Activated gamma-delta T cell treated with Interleukin-2 at 50 U/mL for 16 hours (primary cell): Measurements from ENCODE around the gene VPS13D.

Experiments used
- DNase-seq: peaks from one replicate; pipeline ENCODE4 v3.0.0-alpha.2; 2020

The VPS13D gene

GRCh38 chr1:12244078-12244477 lies 14.2 kb downstream of the VPS13D start:
- no peak for DNase-seq

DNA sequence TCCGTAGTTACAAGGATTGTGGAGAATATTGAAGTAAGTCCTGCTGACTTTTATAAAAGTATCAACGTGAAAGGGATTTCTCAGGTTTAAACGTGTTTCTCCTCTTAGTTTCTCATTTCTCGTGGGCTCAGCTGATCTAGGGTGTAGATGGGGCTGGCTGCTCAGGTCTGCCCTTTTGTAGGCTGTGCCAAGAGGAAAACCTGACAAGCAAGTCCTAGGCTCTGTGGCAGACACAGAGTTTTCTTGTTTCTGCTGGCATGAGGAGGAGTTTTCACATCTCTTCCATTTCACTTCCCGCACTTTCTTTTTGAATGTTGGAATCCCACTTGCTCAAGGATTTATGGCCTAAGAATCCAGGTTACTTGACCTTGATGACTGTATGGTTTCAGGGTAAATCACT lies 14.8 kb downstream of the VPS13D start:
- DNase-seq = no peak

DNA sequence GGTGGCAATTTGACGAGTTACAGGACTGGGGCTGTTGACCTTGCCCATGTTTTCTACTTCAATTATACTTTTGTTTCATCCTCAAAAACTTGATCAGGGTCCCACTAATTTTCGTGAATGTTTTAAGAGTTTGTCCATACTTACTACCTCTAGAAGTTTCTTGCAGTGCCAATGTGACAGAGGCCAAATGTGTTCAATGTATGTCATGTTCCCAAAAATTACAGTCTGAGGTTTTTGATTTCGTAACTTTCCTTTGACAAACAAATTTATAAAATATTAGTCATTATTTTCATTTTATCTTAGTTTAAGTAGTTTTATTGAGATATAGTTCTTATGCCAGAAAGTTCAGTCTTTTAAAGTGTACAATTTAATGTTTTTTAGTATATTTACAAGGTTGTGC lies 15.3 kb downstream of the VPS13D start:
- DNase-seq = no peak

GRCh38 chr1:12245733-12246132 lies 15.9 kb downstream of the VPS13D start:
- DNase-seq = no peak

- DNase-seq = no peak
These were observed 16.8 kb downstream of the VPS13D start for GRCh38 chr1:12246584-12246983.

GRCh38 chr1:12249181-12249580 lies 19.4 kb downstream of the VPS13D start:
- no peak for DNase-seq

GRCh38 chr1:12249748-12250147 lies 19.9 kb downstream of the VPS13D start:
- DNase-seq = no peak

DNA sequence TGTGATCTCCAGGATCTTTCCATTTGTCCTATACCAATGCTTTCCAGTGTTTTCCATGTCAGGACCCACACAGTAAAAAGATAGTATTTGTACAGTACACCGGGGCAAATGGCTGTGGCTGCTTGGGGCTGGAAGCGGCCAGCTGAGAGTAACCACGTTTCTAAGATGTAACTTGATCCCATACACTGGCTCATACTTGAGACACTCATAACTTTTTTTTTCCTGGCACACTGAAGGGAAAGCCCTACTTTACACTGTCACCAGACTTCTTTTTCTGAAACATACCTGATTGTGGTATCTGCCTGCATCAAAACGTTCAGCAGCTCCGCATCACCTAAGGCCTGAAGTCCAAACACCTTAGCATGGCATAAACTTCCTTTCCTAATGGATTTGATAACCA lies 21.6 kb downstream of the VPS13D start:
- DNase-seq = no peak

GRCh38 chr1:12255913-12256312 lies 26.1 kb downstream of the VPS13D start:
- no peak for DNase-seq

DNA sequence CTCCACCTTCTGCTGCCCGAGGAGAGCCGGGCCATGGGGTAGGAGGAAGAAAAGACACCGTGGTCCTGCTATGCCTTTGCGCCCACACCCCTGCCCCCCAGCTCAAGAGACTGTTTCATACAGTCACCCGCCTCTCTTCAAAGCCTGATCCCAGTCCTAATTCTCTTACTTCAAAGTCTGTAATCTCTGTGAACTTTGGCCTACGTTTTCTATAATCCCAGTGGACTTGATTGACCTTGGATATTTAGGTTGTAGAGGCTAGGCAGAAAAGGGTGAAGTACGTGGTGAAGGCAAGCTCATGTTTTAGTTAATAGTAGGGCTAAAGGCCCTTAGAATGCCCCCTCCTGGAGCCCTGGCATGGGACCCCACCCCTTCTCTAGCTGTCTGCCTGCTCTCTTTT lies 28.4 kb downstream of the VPS13D start:
- no peak for DNase-seq

DNA sequence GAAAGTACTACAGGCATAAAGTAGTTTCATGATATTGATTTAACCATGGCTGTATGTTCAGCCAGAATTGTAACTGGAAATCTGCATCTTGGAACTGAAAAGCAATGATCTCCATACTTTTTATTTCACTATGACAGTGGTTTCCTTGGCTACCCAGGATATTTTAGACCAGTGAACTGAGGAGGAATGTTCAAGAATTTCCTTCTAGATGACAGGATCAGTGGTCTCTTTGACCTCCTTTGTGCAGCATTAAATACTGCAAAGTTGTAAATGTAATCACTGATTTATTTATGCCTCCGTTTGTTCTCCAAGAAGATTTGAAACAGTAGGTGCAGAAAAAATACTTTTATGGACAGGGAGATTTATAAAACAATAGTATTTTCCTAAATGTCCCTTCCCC lies 39.5 kb downstream of the VPS13D start:
- DNase-seq = no peak

GRCh38 chr1:12271033-12271432 lies 41.2 kb downstream of the VPS13D start:
- no peak for DNase-seq

GRCh38 chr1:12272770-12273169 lies 42.9 kb downstream of the VPS13D start:
- no peak for DNase-seq

GRCh38 chr1:12275370-12275769 lies 45.5 kb downstream of the VPS13D start:
- DNase-seq = peak; percentile 26

GRCh38 chr1:12276225-12276624 lies 46.4 kb downstream of the VPS13D start:
- DNase-seq = peak; percentile 4

- DNase-seq = no peak
These were observed 49.2 kb downstream of the VPS13D start for GRCh38 chr1:12279003-12279402.

DNA sequence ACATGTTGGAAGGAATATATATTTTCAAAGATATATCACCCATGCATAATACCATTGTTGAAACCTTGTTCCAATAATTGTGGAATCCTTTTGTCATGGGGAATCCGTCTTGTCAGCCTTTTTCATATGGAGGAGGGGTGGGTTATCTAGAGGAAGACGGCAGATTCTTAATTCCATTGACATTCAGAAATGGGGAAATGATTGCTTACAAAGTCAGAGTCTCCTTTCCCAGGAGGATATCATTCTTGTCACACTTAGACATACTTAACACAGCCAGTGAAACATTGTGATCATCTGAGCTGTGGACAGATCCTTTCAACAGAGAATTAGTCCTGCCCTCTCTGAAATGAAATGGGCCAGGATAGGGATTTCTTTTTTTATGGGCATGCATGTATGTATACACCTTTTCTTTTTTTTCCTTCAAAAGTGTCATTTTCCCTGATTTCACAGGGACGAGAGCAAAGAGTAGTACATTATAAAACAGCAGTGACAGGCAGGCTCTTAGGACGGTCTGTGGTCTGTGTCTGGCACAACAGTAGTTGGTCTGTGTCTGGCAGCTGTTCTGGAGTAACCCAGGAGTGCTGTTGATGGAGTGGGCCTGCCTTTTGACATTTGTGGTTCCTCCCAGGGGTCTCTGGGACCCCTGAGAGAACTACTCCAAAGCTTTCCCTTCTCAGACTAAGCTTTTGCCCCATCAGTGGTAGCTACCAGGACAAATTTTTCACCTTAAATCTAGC lies 50.1 kb downstream of the VPS13D start:
- DNase-seq = no peak

DNA sequence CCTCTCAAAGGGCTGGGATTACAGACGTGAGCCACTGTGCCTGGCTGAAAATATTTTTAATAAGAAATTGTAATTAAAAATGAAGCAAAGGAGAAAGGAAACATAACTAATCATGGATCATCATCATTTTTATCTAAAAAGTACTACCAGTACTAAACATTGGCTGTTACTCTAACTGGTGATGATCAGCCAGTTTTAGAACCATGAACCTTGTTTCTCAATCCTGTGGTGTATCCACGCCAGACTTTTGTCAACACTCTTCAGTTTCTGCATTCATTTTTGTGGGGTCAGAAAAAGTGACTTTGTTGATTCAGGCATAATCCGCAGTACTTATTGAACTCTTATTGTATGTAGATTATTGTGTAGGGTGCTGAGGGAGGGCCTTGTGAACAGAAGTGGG lies 52.3 kb downstream of the VPS13D start:
- DNase-seq = no peak

- no peak for DNase-seq
These were observed 54.7 kb downstream of the VPS13D start for GRCh38 chr1:12284486-12284885.

DNA sequence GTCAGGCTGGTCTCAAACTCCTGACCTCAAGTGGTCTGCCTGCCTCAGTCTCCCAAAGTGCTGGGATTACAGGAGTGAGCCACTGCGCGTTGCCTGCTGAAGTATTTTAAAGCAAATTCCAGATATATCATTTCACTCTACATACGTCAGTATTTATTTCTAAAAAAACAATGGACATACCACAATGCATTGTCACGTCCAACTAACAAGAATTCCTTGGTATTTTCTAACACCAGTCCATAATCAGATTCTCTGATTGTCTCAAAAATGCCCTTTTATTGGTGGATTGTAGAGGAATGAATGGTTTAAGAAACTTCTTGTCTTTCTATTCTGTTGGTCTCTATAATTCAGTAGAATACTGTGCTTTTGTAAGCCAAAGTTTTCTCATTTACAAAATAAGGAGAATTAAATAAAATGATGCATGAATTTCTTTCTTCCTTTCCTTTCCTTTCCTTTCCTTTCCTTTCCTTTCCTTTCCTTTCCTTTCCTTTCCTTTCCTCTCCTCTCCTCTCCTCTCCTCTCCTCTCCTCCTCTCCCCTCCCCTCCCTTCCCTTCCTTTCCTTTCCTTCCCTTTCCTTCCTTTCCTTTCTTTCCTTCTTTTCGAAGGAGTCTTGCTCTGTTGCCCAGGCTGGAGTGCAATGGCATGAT lies 55.8 kb downstream of the VPS13D start:
- no peak for DNase-seq

DNA sequence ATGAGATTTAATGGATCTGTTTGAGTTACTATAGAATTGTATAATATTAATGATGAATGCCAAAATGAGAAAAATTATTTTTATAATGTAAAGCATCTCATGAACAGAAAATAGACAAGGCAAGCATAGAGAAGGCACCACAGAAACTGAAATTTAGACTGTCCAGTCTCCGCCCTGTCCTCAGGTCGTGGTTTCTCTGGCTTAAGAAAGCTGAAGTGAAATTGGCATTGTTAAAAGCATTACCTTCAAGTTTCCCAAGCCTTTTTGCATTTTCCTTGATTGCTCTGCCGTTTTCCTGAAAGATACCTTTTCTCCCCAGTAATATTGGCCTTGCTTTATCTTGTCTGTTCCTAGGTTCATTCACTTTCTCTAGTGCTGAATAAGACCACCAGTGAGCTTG lies 58.0 kb downstream of the VPS13D start:
- no peak for DNase-seq

- no peak for DNase-seq
These were observed 61.0 kb downstream of the VPS13D start for GRCh38 chr1:12290828-12291227.

DNA sequence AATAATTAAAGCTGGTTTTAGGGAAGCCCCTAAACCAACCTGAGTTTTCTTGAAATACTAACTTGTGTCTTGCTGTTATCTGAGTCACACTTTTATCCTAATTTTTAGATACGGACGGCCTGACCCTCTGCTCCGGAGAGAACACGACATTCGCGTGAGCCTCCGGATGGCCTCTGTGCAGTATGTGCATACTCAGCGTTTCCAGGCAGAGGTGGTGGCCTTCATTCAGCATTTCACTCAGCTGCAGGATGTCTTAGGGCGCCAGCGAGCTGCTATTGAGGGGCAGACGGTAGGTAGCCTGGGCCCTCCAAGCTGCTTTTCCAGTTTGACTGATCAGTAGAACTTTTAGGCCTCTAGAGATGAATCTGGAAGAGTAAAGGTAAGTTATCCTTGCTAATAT lies 63.6 kb downstream of the VPS13D start:
- no peak for DNase-seq

DNA sequence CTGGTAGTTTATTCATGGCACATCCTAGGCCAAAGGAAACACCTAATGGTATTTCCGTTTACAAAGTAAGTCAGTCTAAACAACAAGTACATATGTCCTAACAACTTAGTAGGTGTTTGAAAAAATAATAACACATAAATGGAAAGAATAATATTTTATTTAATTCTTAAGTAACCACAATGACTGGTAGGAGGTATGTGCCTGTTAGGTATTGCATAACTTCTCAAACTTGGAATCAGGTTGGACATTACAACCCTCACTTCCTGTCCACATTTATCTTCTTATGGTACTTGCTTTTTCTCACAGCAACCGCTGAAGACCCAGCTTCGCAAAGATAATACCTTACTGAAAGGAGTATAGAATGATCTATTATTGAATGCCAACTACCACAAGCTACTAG lies 64.2 kb downstream of the VPS13D start:
- DNase-seq = no peak

DNA sequence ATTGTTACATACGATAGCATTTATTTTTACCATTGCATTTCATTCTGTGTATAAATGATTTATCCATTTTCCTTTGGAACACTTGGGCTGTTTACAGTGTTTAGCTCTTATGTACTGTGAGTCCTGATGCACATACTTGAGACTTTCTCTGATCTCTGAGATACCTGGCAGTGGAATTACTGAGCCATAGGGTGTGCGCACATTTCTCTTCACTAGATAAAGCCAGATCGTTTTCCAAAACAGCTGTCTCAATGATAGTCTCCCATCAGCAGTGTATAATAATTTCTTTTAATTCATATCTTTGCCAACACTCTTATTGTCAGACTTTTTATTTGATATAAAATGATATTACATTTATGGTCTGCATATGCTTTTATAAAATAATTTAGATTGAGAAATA lies 66.2 kb downstream of the VPS13D start:
- no peak for DNase-seq
